GM11168 (cell line): Measurements from ENCODE around the gene PTGIS.

Experiments used
- in situ Hi-C: fragments of 300-500 bp; cut with MboI; formaldehyde crosslinking; loops from one replicate; pipeline ENCODE4 v1.12.0; 2022; ENCODE audit warnings: low sequenced_read_pairs; ENCODE audit not compliant: unreplicated experiment

PTGIS gene

GRCh38 chr20:49513517-49513916, 54.4 kb downstream of the PTGIS start:
- in situ Hi-C loops = no loop called here

GRCh38 chr20:49513009-49513408, 54.9 kb downstream of the PTGIS start:
- in situ Hi-C loops = no loop called here

- in situ Hi-C loops = no loop called here
Observed at GRCh38 chr20:49511788-49512525, 56.0 kb downstream of the PTGIS start.

GRCh38 chr20:49510562-49511122, 57.3 kb downstream of the PTGIS start:
- in situ Hi-C loops = no loop called here

- in situ Hi-C loops = no loop called here
Observed at GRCh38 chr20:49508435-49509199, 59.3 kb downstream of the PTGIS start.

GRCh38 chr20:49507741-49508434, 60.0 kb downstream of the PTGIS start:
- in situ Hi-C loops = no loop called here

- in situ Hi-C loops = no loop called here
Observed at GRCh38 chr20:49505518-49505917, 62.4 kb downstream of the PTGIS start.

- in situ Hi-C loops = no loop called here
Observed at GRCh38 chr20:49503176-49503575, 64.8 kb downstream of the PTGIS start.

GRCh38 chr20:49501917-49502316, 66.0 kb downstream of the PTGIS start:
- in situ Hi-C loops = no loop called here

- in situ Hi-C loops = no loop called here
Observed at GRCh38 chr20:49497398-49497669, 70.6 kb downstream of the PTGIS start.

- in situ Hi-C loops = no loop called here
Observed at GRCh38 chr20:49496553-49497397, 71.2 kb downstream of the PTGIS start.

- in situ Hi-C loops = no loop called here
Observed at GRCh38 chr20:49496043-49496442, 71.9 kb downstream of the PTGIS start.

- in situ Hi-C loops = no loop called here
Observed at GRCh38 chr20:49490689-49491088, 77.2 kb downstream of the PTGIS start.

GRCh38 chr20:49489688-49490087, 78.2 kb downstream of the PTGIS start:
- in situ Hi-C loops = no loop called here

GRCh38 chr20:49486064-49486463, 81.9 kb downstream of the PTGIS start:
- in situ Hi-C loops = no loop called here

GRCh38 chr20:49485563-49485962, 82.4 kb downstream of the PTGIS start:
- in situ Hi-C loops = no loop called here

GRCh38 chr20:49484180-49485140, 83.5 kb downstream of the PTGIS start:
- in situ Hi-C loops = no loop called here

- in situ Hi-C loops = no loop called here
Observed at GRCh38 chr20:49483696-49484123, 84.2 kb downstream of the PTGIS start.
